ENCODE data around the gene SLIT3. TPM values are rescaled to one million over a fixed set of nuclear protein-coding genes. Genes with fewer than 3 reads are reported as not detected.

SLIT3 gene
- total and polyA plus RNA-seq, 4 donors = 4.6 to 48.5 (median 19.8) TPM

GRCh38 chr5:168990679-168991078, 310.3 kb downstream of the SLIT3 start:
- H3K4me3 ChIP-seq = no peak overlapping the region
- H3K27me3 ChIP-seq (ENCODE audit: control insufficient read depth in 3 of 3, insufficient read depth in 3 of 3, low read length in 2 of 3) = no peaks in the 10 kb centered on the region
- 80 to 91% methylated on average over 4 of the region's 4 CpGs for WGBS, 2 donors
- ATAC-seq (ENCODE audit: insufficient read depth, low FRiP score) (no peak), DNase-seq (no peak)
- TF ChIP-seq CTCF (IDR thresholded peaks at IDR 0.05; ENCODE audit: control extremely low read depth, extremely low read depth) = no peak
- H3K27ac ChIP-seq (ENCODE audit: low read depth in 1 of 2, low read length in 1 of 2) = no peak overlapping the region
- peaks cover 0 to 11% (median 2%) of the 10 kb centered on the region in 5 donors for H3K4me1 ChIP-seq (ENCODE audit: control insufficient read depth in 5 of 5, insufficient read depth in 5 of 5, low read length in 5 of 5)
- no peaks in the 10 kb centered on the region for H3K36me3 ChIP-seq (ENCODE audit: control insufficient read depth in 4 of 4, insufficient read depth in 4 of 4, low read length in 4 of 4)
- H3K9ac ChIP-seq (ENCODE audit: insufficient read depth in 1 of 2, low read length in 2 of 2) = no peak overlapping the region
- no peaks in the 10 kb centered on the region for H3K9me3 ChIP-seq (ENCODE audit: control insufficient read depth in 4 of 4, insufficient read depth in 3 of 4, low read length in 3 of 4)

GRCh38 chr5:168989731-168990505, 311.0 kb downstream of the SLIT3 start:
- no peak for DNase-seq
- H3K9me3 ChIP-seq (ENCODE audit: control insufficient read depth in 4 of 4, insufficient read depth in 3 of 4, low read length in 3 of 4) = no peaks in the 10 kb centered on the region
- H3K27ac ChIP-seq (ENCODE audit: low read depth in 1 of 2, low read length in 1 of 2) = no peak overlapping the region
- H3K36me3 ChIP-seq (ENCODE audit: control insufficient read depth in 4 of 4, insufficient read depth in 4 of 4, low read length in 4 of 4) = no peaks in the 10 kb centered on the region
- no peaks in the 10 kb centered on the region for H3K27me3 ChIP-seq (ENCODE audit: control insufficient read depth in 3 of 3, insufficient read depth in 3 of 3, low read length in 2 of 3)
- WGBS, 2 donors = 65 to 77% methylated on average over 8 of the region's 8 CpGs
- H3K4me1 ChIP-seq (ENCODE audit: control insufficient read depth in 5 of 5, insufficient read depth in 5 of 5, low read length in 5 of 5) = peaks cover 0 to 11% (median 2%) of the 10 kb centered on the region in 5 donors
- ATAC-seq (ENCODE audit: insufficient read depth, low FRiP score) = no peak
- no peak overlapping the region for H3K9ac ChIP-seq (ENCODE audit: insufficient read depth in 1 of 2, low read length in 2 of 2)
- no peak overlapping the region for H3K4me3 ChIP-seq
- TF ChIP-seq CTCF (IDR thresholded peaks at IDR 0.05; ENCODE audit: control extremely low read depth, extremely low read depth) = no peak

- no peak overlapping the region for H3K27ac ChIP-seq (ENCODE audit: low read depth in 1 of 2, low read length in 1 of 2)
- DNase-seq (no peak), ATAC-seq (ENCODE audit: insufficient read depth, low FRiP score) (no peak)
- TF ChIP-seq CTCF (IDR thresholded peaks at IDR 0.05; ENCODE audit: control extremely low read depth, extremely low read depth) = no peak
- H3K4me3 ChIP-seq = no peak overlapping the region
- H3K36me3 ChIP-seq (ENCODE audit: control insufficient read depth in 4 of 4, insufficient read depth in 4 of 4, low read length in 4 of 4) = no peaks in the 10 kb centered on the region
- H3K4me1 ChIP-seq (ENCODE audit: control insufficient read depth in 5 of 5, insufficient read depth in 5 of 5, low read length in 5 of 5) = peaks cover 0 to 11% (median 2%) of the 10 kb centered on the region in 5 donors
- WGBS, 2 donors = 69 to 84% methylated on average over 2 of the region's 2 CpGs
- no peak overlapping the region for H3K9ac ChIP-seq (ENCODE audit: insufficient read depth in 1 of 2, low read length in 2 of 2)
- H3K9me3 ChIP-seq (ENCODE audit: control insufficient read depth in 4 of 4, insufficient read depth in 3 of 4, low read length in 3 of 4) = no peaks in the 10 kb centered on the region
- no peaks in the 10 kb centered on the region for H3K27me3 ChIP-seq (ENCODE audit: control insufficient read depth in 3 of 3, insufficient read depth in 3 of 3, low read length in 2 of 3)
Measured at GRCh38 chr5:168988699-168989098, 312.2 kb downstream of the SLIT3 start.
